Esophagus muscularis mucosa (tissue), 4 donors: ENCODE measurements around the gene ZBTB7C.

ENCODE experiments used
- CTCF ChIP-seq, 3 experiments: fragments of 200-600 bp in 2 of 3; fragments of 450-650 bp in 1 of 3; sonication (generic) in 2 of 3; IDR thresholded peaks; one replicate each; pipeline ENCODE4 v1.5.1; 2017 to 2019; ENCODE audit warnings: antibody characterized with exemption in 3 of 3, mild to moderate bottlenecking in 2 of 3, moderate library complexity in 1 of 3
- EP300 ChIP-seq: sonication (generic); formaldehyde crosslinking; IDR thresholded peaks from one replicate; pipeline ENCODE4 v1.6.1; 2017; ENCODE audit warnings: antibody characterized with exemption
- POLR2A ChIP-seq: fragments of 450-650 bp; IDR thresholded peaks from one replicate; pipeline ENCODE4 v1.6.1; 2017; ENCODE audit warnings: antibody characterized with exemption, moderate library complexity, mild to moderate bottlenecking, low read depth
- POLR2AphosphoS5 ChIP-seq, 2 donors: sonication (generic); formaldehyde crosslinking; IDR thresholded peaks; one replicate each; pipeline ENCODE4 v1.6.1; 2017; ENCODE audit warnings: antibody characterized with exemption in 2 of 2

GRCh38 chr18:48123324-48123723 lies 285.9 kb downstream of the ZBTB7C start:
- TF ChIP-seq POLR2A (no peak), CTCF (IDR thresholded peaks at IDR 0.05) (no peak), POLR2AphosphoS5 (IDR thresholded peaks at IDR 0.05) (no peak), EP300 (no peak)
